ENCODE results near the gene KIRREL1.

The KIRREL1 gene

DNA sequence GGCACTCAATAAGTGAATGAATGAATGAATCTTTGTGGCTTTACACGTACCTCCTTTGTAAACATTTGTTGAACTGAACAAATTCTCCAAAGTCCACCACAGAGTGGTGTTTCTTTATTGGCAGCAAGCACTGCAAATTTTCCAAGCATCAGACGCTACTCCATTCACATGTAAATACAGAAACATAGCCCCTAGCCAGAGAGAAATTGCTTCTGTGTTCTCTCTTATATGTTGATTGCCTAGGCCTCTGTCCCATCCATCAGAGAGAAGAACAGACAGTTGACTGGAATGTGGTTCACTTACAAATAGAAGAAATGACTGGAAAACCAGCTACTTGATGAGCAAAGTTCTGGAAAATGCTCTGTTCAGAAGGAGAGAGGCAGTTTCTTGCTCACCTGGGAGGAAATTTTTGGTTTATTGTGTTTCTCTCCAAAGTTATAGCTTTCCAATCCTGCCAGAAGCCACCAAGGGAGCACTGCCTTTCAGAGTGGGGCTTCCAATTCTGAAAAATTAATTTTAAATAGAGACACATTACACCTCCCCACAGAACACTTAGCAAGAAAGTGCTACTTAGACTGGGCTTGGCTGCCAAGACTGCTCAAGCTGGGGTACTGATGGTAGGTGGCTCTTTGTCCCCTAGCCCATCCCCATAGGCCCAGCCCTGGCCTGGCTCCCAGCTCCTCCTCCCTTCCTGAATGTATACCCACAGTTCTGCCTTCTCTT lies 18.1 kb upstream of the KIRREL1 start:
- DNase-seq (ENCODE audit: low read depth), result no peak

DNA sequence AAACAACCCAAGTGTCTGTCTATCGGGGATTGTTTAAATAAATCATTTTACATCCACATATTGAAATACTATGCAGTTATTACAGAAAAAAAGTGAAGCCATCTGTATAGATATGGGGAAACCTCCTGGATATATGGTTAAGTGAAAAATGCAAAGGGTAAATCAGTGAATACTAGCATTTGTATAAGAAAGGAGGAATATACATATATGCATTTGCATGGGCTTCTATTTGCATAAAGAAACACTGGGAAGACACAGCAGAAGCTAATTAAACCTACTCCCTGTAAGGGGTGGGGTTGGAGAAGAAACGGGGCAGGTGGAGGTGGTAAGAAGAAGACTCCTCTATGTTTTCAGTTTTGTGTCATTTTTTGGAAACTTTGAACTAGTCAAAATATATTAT lies 16.6 kb upstream of the KIRREL1 start:
- no peak for DNase-seq (ENCODE audit: low read depth)

DNA sequence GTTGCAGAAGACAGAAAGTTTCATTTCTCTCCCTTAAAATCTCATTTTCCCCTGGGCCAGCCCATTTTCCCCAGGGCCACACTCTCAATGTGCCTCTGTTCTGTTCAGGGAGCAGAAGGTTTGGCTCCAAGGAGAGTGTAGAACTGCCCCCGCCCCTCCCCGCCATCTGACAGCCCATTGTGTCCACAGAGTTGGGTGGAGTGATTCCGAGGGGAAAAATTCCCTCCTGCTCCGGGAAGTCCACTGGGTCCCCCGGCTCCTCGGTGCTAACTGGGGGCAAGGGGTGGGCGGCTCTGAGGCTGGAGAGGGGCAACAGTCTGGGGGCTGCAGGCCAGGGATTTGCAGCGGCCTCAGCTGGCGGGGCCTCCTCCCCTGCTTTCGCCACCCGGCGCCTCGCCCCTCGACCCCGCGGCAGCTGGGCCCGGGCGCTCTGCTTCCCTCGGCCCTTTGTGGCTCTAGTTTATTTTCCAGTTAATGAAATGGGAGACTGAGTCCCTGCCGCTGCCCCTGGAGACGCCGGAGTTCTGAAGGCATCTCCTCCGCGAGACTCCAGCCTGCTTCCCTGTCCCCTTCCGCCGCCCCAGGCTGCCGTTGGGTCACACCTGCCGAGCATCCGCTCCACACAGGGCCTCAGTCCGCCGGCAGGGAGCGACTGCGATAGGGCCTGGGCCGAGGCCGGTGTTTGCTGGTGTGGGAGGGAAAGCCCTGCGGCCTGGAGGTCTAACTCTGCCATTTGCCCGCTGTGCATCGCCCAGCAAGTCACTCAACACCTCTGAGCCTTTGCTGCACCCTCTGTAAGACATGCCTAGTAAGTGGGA lies 14.7 kb upstream of the KIRREL1 start:
- no peak for DNase-seq (ENCODE audit: low read depth)

DNA sequence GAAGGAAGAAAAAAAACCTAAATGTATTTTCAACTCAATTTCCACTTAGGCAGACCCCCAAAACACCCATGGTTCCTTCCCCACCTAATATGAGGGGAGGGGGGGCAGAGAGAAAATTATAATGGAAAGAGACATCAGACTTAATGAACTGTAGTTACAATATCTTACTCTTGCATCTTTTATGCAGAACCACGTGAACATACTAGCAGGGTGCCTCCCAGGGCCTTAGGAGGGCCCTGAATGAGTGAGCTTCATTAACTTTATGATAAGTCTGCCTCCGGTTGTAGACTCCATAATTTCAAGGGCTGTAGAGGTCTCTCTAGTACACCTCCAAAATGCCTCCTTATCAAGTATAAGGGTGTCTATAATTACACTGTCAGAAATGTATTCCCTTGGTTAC lies 11.3 kb upstream of the KIRREL1 start:
- no peak for DNase-seq (ENCODE audit: low read depth)

DNA sequence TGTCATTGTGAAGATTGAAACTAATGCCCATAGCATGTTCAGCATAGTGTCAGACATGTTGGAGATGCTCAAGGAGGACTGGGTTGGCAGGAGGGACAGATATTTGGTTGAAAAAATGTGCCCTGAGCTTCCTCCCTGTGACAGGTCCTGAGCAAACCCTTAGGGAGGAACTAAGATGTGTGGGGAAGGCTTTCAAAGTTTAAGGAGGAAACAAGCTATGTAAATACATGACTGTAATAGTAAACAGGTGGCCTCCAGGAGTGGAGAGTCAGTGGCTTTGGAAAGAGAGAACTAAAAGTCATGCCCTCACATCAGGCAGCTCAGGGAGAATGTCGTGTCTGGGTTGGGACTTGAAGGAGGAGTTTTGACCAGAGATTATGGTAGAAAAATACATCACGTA lies 9.7 kb upstream of the KIRREL1 start:
- no peak for DNase-seq (ENCODE audit: low read depth)

DNA sequence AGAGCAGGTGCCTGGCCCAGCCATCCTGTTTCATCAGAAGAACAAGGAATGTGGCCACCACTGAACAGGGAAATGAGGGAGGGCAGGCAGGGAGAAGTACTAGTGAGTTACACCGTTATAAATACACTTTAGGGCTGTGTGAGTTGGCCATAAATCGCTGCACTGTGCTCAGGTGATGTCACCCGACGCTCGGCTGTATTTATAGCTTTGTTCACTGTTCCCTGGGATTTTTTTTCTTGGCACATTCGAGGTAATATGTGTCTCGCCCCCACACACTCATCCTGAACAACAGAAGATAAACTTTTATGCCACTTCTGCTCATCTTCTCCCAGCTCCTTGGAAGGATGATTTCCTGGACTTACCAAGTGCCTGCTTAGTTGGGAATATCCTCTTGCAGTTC lies 9.0 kb upstream of the KIRREL1 start:
- DNase-seq (ENCODE audit: low read depth), result no peak

DNA sequence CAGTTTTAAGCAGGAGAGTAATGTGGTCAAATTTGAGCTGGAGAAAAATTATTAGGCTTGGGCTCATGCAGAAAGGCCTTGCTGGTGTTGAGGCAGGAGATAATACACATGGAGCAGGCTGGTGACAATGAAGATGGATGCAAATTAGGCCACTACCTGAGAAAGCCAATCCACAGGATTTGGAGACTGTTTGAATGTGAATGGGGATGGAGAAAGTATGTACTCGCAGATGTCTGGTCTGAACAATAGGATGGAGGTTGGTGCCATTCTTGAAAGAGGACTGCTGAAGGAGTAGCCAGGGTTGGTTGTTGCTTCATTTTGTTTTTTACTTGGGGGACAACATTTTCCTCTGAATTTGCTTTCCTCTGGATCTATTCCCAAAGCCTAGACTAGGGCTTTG lies 8.0 kb upstream of the KIRREL1 start:
- no peak for DNase-seq (ENCODE audit: low read depth)

DNA sequence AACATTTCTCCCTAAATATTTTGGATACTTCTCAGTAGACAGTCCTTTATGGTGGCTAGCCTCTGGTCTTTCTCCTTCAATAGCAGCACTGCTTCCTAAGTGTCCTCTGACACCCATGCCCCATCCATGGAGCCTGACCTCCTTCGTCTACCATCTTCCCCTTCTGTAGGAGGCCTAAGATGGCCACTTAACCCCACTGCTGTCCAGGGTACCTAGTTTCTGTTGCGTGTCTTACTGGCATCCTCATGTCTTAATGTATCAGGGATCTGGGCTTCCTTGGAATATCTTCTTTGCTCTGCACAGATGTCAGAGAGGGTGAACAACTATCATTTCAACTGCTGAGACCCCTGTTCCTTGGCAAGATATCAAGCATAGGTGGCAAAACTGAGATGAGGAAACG lies 5.4 kb upstream of the KIRREL1 start:
- no peak for DNase-seq (ENCODE audit: low read depth)

DNA sequence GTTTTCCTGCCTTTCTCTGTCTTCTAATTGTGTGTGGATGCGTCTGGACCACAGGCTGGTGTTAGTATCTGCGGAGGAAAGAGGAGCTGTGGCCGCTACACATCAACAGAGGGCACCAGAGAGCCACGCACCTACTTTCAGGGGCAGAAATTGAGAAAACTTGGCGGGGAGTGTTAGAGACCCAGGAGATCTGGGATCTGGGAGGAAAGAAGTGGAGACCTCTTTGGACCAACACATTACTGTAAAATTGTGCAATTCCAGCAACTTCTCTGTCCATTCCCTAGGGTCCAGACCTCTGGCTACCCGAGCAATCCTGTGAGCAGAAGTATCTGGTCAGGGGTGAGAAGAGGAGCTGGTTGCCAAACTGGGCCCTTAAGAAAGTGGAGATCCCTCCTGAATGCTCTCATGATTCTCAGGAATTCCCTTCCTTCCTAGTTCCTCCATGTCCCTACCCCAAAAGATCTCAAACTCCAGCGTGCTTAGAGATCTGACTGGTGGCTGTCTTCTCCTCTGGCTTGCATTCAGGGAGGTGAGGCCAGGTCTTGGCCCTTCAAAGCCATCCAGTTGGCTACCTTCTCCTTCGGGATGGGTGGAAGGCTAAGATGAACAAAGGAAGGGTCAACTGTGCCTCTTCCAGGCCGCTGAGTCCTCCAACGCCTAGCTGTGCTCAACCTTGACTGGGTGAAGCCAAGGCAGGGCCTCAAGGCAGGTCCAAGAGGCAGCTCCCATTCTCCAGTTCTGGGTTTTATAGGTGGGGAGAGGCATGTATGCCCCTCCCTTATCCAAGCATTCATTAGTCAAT lies 1.2 kb upstream of the KIRREL1 start:
- DNase-seq (ENCODE audit: low read depth), result no peak

DNA sequence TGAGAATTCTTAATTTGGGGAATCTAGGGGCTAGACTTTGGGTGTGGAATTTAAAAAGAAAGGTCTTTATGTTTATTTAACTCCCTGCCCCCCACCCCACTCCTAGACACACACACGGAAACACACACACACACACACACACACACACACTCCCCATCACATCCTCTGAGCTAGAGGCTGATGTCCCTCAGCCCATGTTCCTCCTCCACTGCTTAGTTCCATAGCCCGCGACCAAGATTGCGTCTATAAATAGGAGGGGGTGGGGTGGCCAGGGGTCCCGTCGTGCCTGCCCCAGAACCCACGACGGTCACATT lies 655 bp upstream of the KIRREL1 start:
- no peak for DNase-seq (ENCODE audit: low read depth)

DNA sequence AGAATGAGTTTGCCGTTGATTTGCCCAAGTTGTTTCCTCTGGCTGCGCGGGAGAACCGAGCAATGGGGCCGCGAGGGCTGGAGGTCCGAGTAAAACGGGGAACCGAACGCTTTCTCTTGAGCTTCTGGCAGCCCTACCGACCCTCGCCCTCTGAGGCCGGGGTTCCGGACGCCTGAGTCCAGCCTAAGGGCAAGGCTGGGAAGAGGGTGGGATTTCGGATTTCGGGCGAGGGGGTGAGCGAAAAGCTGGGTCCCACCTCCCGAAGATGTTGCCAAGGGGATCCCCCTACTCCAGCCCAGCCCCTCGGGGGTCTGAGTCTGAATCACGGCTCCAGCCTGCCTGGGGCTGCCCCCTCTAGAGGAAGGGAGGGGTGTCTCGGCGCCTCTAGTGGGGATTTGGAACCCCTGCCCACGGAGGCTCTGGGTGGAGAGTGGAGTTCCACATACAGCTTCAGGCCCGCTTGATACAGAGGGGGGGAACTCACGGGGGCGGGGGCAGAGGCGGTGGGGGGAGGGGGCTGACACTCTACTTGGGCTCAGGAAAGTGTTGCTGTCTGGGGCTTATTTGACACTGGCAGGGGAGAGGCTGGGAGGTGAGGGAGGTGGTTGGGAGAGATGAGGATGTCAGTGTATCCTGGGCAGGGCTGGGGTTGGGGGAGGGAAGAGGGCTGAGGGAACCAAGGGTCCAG lies 617 bp downstream of the KIRREL1 start:
- DNase-seq (ENCODE audit: low read depth), result no peak

DNA sequence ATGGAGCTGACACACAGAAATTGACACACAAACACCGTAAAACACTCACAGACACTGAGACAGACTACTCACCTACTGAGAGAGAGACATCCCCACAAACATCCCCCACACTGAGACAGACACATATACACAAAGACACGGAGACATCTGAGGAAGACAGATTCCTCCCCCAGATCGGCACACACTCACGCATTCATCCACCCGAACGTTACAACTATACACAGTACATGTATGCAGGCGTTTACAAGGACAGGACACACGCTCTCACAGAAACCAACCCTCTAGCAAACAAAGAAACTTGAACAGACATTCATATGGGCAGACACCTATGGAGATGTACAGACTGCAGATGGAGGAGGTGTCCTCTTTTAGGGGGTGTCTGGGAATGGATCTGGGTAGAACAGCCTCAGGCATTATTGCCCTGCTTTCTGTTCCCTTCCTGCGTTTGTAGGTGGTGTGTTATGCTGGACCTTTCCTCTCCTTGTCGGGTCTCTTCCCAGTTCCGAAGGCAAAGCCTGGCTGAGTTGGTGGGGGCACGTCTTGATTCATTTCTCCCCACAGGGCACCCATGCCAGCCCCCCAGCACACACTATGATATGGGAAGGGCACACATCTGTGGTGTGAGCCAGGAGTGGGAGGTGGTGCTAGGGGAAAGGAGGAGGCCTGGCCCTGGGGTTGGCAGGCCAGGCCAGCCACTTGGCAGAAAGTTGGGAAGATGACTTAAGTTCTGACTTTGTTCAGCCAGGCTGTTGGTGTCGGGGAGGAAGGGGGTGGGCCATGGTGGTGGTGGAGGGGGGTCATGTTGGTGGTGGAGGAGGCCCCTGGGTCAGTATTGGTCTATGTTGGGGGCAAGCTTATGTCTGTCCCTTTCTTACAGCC lies 1.5 kb downstream of the KIRREL1 start:
- no peak for DNase-seq (ENCODE audit: low read depth)

DNA sequence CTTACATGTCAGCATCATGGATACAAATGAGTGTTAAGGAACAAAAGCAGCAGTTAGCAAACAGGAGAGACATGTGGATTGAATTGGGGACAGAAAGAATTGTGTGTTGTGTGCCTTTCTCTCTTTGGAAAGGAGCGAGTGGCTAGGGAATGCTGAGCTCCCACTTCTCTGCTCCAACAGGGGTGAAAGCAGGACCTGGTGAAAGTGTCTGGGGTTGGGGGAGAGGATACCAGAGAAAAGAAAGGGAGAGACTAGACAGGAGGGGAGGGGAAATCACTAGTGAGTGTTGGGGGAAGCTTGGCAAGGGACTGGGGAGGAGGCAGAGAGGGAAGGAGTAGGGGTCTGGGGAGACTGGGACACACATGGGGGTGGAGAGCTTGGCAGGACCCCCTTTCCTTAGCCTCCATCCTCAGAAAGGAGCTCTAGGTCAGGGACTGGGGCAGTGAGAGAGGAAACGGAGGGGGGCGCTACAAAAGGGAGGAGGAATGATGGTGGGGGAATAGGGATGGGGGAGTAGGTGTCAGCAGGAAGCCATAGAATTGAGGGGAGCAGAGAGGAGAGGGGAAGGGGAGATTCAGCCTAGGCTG lies 2.2 kb downstream of the KIRREL1 start:
- DNase-seq (ENCODE audit: low read depth), result no peak

DNA sequence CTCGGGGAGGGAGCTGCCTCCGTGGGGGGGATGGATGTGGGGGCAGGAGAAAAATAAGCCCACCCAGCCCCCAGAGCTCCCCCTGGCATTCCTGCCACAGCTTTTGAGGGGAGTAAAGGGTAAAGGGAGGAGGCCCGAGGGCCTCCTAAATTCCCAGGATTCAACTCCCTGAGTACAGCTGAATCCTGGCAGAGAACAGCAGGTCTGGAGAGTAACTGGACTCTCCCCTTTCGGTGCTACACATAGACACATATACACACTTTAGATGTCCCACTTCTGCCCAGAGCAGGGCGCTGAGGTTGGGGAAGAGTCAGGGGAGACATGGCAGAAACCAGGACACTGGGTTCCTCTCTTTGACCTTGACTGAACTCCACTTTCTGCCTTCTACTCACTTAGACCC lies 3.0 kb downstream of the KIRREL1 start:
- no peak for DNase-seq (ENCODE audit: low read depth)

DNA sequence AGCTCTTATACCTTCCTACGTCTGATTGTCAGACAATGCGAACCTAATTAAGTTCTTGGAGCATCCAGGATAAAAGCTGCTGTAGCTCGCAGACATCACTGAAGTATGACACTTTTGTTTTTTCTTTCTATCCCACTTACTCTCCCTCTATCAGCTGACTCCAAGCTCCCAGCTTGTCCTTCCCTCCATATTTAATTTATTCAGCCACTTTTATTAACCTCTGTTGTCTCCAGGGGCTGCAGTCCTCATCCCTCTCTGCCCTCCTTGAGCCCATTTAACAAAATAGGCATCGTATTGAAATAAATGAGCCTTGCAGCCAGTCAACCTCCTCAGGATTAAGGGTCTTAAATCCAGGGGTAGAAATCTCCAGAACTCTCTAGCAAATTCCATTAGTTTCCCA lies 7.1 kb downstream of the KIRREL1 start:
- DNase-seq (ENCODE audit: low read depth), result no peak

DNA sequence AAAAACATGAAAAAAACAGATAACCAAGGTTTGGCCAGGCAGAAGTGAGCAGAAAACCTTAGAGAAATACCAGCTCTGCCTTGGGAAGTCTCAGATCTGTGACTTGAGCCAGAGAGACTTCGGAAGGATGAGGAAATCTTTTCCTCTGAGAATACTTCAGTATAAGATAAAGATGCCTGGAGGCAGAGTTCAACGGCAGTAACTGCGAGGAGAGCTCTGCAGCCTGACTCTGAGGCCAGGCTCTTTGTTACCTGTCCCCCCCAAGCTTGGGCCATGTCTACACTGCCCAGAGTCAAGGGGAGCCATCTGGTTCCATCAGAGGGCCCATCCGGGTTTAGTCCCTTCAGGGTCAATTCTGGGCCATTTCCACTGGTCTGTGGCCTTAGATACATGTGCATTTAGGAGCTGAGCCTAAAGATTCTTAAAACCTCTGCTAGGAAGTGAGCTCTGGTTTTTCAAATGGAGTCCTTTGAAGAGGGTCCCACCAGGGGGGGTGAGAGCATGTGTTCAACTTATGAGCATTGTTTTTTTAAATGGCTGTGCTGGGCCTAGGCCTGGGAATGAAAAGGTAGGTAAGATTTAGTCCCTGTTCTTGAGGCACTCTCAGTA lies 8.7 kb downstream of the KIRREL1 start:
- no peak for DNase-seq (ENCODE audit: low read depth)

DNA sequence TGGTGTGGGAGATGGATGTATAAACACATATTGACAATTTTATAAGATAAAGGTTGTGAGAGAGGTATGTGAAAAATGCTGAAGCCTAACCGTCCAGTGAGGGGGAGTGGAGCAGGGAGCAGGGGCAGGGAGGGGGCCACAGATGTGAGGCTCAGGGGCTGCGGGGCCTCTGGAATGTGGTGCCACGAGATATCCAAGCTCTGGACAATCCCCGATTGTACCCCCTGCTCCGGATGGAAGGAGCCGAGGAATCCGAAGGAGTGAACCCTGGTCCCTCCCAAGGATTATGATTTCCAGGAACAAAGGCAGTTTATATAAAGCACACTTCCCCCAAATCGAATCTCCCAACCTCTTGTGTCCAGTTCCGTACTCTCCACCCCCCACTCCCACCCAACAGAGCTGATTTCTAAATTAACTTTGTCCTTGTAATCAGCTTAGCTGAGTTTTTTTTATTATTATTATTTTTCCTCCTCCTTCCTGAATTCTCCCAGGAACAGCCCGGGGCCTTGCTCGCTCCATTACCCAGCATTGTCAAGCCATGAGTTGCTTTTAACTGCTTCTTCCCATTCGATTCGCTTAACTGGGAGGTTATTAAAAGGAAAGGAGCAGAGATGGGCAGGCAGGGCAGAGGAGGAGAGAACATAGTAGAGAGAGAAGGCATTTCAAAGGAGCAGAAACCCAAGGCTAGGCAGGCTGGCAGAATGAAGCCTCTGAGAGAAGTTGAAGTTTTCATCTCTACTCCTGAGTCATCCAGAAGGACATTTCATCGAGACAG lies 9.4 kb downstream of the KIRREL1 start:
- DNase-seq (ENCODE audit: low read depth), result no peak

DNA sequence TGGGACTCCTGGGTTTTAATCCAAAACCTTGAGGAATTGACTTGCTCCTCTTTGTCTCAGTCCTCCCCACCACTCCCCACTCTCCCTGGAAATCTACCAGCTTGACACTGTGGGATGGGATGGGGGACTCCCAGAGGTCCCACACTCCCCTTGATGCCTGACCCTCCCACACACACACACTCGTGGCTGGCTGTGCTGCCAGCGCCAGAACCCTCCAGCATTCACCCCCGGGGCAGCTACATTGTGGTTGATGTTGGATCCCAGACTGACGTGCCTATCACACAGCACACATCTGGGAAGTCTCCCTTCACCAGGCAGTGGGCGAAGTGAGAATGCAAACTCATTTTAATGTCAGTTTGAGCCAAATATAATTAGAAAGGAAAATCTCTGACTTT lies 10.0 kb downstream of the KIRREL1 start:
- DNase-seq (ENCODE audit: low read depth), result no peak

DNA sequence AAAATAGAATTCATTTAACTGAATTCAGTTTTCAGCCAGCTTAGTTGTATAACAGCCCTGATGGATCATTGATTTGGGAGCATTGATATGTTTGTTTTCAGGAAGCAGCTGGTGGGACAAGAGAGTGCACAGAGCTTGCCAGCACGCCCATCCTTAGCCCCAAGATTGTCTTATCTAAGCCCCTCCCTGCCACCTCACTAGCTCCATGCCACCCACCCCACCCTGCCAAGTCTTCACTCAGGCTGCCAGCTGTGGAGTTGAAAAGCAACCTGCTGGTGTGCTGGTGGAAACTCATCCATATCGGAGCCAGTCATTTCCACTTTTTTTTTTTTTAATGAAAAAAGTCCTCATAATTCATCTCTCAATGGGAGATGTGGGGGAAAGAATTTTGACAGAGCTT lies 11.8 kb downstream of the KIRREL1 start:
- DNase-seq (ENCODE audit: low read depth), result no peak

DNA sequence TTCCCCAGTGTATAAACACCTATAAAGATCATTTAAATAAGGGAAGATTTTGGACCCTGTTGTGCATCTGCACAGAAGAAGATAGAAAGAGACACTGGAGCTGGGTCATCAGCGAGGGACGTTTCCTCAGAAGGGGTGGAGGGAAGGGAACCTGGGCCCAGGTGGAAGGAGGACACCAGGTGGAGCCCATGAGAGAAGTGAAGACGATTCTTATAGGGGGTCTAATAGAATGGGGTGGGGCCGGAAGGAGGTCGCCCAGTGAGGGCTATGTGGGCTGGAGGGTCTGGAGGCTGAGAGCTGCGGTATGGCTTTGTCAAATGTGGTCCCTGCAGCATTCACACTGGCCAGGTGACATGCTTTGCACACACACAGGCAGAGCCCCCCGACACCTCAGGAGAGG lies 13.7 kb downstream of the KIRREL1 start:
- no peak for DNase-seq (ENCODE audit: low read depth)

Measured in T-helper 22 cell (primary cell).